ENCODE results near the gene PRSS3.
"Not testable (repeated sequence)": the region's sequence is repeated elsewhere in the genome, so short reads cannot be mapped to it uniquely, and the experiment has no call there.

Gene PRSS3

DNA sequence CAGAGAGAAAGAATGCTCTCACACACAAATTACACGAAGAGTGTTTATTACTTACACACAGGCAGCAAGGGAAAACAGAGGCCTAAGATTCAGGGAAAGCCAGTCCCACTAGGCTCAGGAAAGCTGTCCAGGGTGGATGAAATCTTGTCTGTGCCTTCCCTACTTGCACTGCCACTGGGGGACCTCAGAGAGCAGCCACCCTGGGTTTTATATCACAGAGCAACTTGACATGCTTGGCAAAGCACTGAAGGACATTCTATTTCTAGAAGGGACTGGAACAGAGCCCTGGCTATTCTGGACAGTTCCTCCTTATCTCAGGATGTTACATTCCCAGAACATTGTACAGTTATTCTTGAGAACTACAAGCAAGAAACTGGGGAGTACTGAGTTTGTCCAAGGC is 7.5 kb upstream of the PRSS3 start:
- DNase-seq = no peak

GRCh38 chr9:33789429-33789828 is 5.9 kb upstream of the PRSS3 start:
- DNase-seq = not testable (repeated sequence)

DNA sequence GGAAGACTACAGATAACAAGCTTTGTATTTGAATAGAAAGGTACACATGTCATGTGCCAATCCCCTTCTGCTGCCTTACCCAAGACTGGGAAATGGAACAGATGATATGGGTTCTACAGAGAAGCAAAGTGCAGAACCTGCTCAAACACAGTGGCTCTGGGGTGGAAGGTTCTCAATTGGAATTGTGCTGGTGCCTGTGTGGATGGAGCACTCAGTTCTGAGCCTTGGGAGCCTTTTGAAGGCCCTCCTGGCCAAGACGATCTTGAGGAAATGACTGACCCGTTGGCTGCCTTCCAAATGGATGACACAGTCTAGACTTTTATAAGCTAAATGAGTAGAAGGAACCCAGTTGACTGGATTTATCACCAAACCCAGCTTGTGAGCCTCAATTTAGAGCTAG is 4.2 kb upstream of the PRSS3 start:
- peak; percentile 67 for DNase-seq

GRCh38 chr9:33793496-33793895 is 1.9 kb upstream of the PRSS3 start:
- not testable (repeated sequence) for DNase-seq

- DNase-seq = no peak
These were observed 801 bp upstream of the PRSS3 start for GRCh38 chr9:33794560-33794959.

- no peak for DNase-seq
These were observed 458 bp downstream of the PRSS3 start for GRCh38 chr9:33795819-33796218.

DNA sequence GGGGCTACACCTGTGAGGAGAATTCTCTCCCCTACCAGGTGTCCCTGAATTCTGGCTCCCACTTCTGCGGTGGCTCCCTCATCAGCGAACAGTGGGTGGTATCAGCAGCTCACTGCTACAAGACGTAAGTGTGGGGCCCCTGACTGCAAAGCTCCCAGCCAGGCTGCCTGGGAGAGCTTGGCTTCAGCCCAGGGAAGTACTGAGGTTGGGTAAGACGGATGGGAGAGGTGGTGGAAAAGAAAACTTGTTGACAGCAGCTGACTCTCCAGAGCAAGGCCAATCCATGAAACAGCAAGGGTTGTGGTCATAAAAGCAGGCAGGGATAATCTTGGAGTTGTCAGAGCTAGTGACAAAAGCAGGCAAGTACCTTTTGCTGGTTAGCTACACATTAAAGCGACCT is 1.3 kb downstream of the PRSS3 start:
- peak; percentile 66 for DNase-seq

GRCh38 chr9:33797837-33798236 is 2.5 kb downstream of the PRSS3 start:
- DNase-seq = no peak

GRCh38 chr9:33798545-33798944 is 3.2 kb downstream of the PRSS3 start:
- DNase-seq = no peak

- DNase-seq = peak; percentile 67
These were observed 4.8 kb downstream of the PRSS3 start for GRCh38 chr9:33799928-33800704.

DNA sequence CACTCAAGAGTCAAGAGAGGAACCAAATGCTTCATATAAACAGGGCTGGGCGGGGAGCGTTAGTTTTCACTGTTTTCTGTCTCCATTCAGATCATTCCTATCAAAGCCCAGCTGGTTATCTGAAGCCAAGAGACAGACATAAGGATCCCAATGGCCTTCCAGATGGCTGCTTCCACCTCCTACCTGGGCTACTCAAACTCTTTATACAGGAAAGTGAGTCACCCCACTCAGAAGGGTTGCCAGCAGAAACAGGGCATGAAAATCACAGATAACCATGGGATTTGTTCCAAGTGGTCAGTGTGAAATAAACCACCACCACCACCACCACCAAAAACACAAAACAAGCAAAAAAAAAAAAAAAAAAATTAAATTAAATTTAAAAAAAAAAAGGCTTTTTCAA is 5.5 kb downstream of the PRSS3 start:
- DNase-seq = no peak

- DNase-seq = not testable (repeated sequence)
These were observed 6.7 kb downstream of the PRSS3 start for GRCh38 chr9:33801943-33802500.

DNA sequence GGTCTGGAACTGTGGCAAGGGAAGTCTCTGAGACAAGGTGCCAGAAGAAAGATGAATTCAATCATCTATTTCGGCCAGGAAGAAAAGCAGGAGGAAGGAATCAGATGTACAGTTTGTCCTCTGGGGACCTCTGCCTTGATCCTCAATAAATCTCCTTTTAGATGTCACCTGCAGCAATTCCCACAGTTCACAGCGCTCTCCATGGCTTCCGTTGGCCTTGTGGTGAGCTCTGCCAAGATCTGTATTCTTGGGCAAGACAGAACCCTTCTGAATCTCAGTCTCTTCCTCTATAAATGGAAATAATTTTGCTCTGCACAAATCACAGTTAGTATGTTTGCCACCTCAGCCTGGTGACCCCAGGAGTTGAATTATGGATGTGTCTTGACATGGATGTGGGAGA is 8.8 kb downstream of the PRSS3 start:
- not testable (repeated sequence) for DNase-seq

DNA sequence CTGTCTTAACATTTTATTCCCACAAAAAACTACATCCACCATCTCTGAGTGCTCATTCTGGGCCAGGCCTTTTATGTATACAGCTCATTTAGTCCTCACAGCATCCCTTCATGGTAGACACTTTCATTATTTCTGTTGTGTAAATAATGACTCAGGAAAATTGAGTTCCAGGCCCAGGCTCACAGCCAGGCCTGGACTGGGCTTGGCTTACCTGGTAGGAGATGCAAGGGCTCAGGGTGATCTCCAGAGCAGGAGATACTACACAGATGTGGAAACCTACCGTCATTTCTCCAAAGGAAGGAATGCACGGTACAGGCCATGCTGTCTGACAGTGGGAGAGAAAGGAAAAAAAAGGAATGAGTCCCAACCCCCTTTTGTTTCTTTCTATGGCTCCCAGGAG is 11.8 kb downstream of the PRSS3 start:
- not testable (repeated sequence) for DNase-seq

GRCh38 chr9:33808979-33809322 is 13.6 kb downstream of the PRSS3 start:
- DNase-seq = not testable (repeated sequence)

- no peak for DNase-seq
These were observed 14.1 kb downstream of the PRSS3 start for GRCh38 chr9:33809506-33809905.

DNA sequence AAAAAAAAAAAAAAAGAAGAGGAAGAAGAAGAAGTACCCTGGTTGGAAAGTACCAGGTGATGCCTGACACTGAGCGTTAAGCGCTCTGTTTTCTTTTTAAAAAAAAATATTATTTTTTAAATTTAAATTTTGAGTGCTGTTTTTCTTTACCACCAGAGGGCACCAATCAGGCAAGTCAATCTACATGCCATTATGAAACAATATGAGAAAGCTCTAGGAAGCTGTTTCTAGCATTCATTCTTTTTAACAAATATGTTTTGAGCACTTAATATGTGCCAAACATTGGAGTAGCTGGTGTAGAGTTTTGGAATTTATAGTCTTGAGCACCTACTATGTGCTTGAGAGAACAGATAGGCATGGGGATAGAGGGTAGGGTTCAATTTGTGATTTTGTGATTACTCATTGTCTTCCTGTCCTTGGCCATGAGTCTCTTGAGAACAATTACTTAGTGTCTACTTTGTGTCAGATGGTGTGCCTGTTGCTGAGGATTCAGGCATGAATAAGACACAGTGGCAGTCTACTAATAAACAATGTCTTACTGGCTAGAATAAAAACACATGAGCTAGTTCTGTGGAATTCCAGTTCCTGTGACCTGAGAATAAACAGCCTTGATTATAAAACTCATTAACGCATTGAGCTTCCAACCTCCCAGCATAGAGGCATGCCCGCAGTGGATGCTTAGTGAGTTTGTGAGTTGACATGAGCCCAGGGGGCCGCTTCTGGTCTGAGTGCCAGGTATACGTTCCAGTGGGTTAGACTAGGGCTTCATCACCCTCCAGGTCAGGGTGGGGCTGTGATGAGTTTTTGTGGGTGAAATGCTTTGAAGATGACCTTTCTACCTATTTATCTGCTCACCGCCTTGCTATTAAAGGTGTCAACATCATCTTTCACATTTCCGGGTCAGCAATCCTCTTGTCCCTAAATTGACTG is 18.6 kb downstream of the PRSS3 start:
- DNase-seq = peak; percentile 53

GRCh38 chr9:33815781-33816180 is 20.4 kb downstream of the PRSS3 start:
- DNase-seq = no peak

GRCh38 chr9:33816327-33817252 is 21.2 kb downstream of the PRSS3 start, which contains the start of gene UBE2R2:
UBE2R2 (plus strand) TSS chr9:33817160; CDS start chr9:33817758, 598 bp downstream.
- peak; percentile 90 for DNase-seq

GRCh38 chr9:33817327-33818166 is 22.2 kb downstream of the PRSS3 start:
- DNase-seq = peak; percentile 73

DNA sequence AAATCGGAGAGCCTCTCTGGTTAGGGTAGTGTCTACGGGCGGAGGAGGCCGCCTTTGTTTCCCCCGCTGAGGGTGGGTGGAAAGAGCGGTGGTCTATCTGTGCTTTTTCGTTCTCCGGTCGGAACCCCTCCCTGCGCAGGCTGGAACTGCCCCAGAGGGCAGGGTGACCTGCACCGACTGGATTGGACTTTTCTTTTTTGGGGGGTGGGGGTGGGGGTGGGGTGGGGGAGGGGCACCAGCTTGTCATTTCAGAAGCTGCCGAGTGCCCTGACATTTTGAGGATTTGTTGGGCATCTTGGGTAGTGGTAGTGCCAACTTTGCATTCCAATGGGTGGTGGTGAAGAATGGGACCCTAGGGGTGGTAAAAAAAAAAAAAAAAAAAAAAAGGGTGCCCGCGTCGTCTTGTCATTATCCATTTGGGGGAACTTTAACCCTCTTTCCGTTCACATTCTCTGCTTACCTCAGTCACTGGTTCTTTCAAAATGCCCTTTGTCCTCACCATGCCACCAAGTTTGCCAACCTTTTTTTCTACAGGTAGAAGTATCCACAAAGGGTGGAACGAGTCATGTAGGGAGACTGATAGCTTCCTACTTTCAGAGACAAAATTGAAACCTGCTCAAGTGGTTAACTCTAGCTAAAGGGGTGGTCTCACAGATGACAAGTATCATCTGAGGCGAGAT is 22.9 kb downstream of the PRSS3 start:
- DNase-seq = no peak
